OCI-LY1 (cell line): Measurements from ENCODE around the gene LINGO1.

Experiments
- CTCF ChIP-seq: fragments of 200-600 bp; sonication (generic), shearing (Covaris generic); IDR thresholded peaks from 2 replicates; pipeline ENCODE4 v1.5.1; 2017; ENCODE audit warnings: mild to moderate bottlenecking, antibody characterized with exemption, low read length, moderate library complexity, mixed read lengths
- EZH2 ChIP-seq: fragments of 200-600 bp; sonication (generic), shearing (Covaris generic); IDR thresholded peaks from 2 replicates; pipeline ENCODE4 v1.8.0; 2017; ENCODE audit warnings: borderline replicate concordance, mixed run types, mild to moderate bottlenecking, antibody characterized with exemption, low read length, moderate library complexity, mixed read lengths

DNA sequence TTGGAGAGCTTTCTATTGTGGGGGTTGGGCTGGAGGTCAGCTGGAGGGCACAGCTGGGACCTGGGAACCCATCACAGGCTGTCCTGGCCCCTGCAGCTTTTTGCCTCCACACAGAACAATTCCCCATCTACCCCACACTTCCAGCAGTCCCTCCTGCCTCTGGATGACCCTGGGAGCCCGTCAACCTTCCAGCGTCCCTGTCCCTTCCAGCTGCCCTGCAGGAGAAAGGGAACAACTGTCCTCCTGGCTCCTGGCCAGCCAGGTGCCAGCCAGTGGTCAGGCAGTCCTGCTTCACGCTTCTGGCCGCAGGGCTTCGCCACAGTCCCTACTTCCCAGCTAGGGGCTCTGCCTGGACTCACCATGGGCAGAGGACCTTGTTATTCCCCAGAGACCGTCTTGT, 27.2 kb downstream of the LINGO1 start:
- TF ChIP-seq EZH2 (no peak), CTCF (no peak)
